GM12878 (cell line): Measurements from ENCODE around the gene HOXC13. TPM values are rescaled to one million over a fixed set of nuclear protein-coding genes. Genes with fewer than 3 reads are reported as not detected.

Experiments used
- ATAC-seq: fragments of 200-7000 bp; cut with Tn5 transposase; 3 replicates; pipeline ENCODE4 v1.9.1; 2020; ENCODE audit warnings: mild to moderate bottlenecking, moderate library complexity
- BruUV-seq: library from RNA; stranded (reverse); fragments of 400-500 nt; replicated peaks from 2 replicates; lab custom pipeline; 2021; lab: Mats Ljungman, UMichigan
- CTCF ChIA-PET: fragments of 300-600 bp; sonication (Branson Sonifier 250); formaldehyde crosslinking; extraction: SDS; loops from one replicate; lab custom pipeline; 2021; ENCODE audit warnings: inconsistent platforms; lab: Yijun Ruan, JAX
- POLR2A ChIA-PET: fragments of 350-600 bp; formaldehyde crosslinking; extraction: SDS; loops from one replicate; lab custom pipeline; 2021; ENCODE audit warnings: inconsistent platforms; lab: Charles Lee
- RAD21 ChIA-PET: fragments of 300-600 bp; sonication (Branson Sonifier 250); formaldehyde crosslinking; loops from one replicate; lab custom pipeline; 2023; ENCODE audit warnings: antibody characterized with exemption; ENCODE audit not compliant: unreplicated experiment; lab: Charles Lee
- SMC1A ChIA-PET: fragments of 300-600 bp; sonication (Branson Sonifier 250); formaldehyde crosslinking; loops from one replicate; lab custom pipeline; 2023; ENCODE audit not compliant: unreplicated experiment, uncharacterized antibody; lab: Charles Lee
- DNase-seq: peaks from one replicate; pipeline ENCODE4 v3.0.0-alpha.2; 2011; ENCODE audit warnings: low read depth, low spot score
- FAIRE-seq: peaks from 3 replicates; lab custom pipeline; 2011; peaks lifted over from hg19 to GRCh38; lab: Jason Lieb, UNC
- H2AFZ ChIP-seq: 2 replicates; pipeline ENCODE4 v1.6.0; 2011; ENCODE audit warnings: low read depth, low read length, control low read depth; ENCODE audit not compliant: control insufficient read depth
- H3K27ac ChIP-seq: 2 replicates; pipeline ENCODE4 v1.5.1; 2011; ENCODE audit warnings: control low read depth; ENCODE audit not compliant: control insufficient read depth, insufficient read depth
- H3K27me3 ChIP-seq, 2 experiments: replicated peaks in 1 of 2; 2 replicates each; pipeline versions ENCODE4 v1.6.0 to v1.6.1; 2011; ENCODE audit warnings: low read length in 1 of 2; ENCODE audit not compliant: control insufficient read depth in 2 of 2, insufficient read depth in 2 of 2
- H3K36me3 ChIP-seq, 2 experiments: 2 replicates each; pipeline ENCODE4 v1.5.1; 2011; ENCODE audit warnings: low read length in 1 of 2; ENCODE audit not compliant: control insufficient read depth in 2 of 2, insufficient read depth in 2 of 2
- H3K4me1 ChIP-seq: 2 replicates; pipeline ENCODE4 v1.6.1; 2011; ENCODE audit warnings: mild to moderate bottlenecking, low read length, moderate library complexity, mixed read lengths; ENCODE audit not compliant: control insufficient read depth, insufficient read depth
- H3K4me2 ChIP-seq: 2 replicates; pipeline ENCODE4 v1.6.0; 2011; ENCODE audit warnings: control low read depth; ENCODE audit not compliant: control insufficient read depth, insufficient read depth
- H3K4me3 ChIP-seq: fragments of 200-600 bp; sonication (generic); 2 replicates; pipeline ENCODE4 v1.5.1; 2016
- H3K79me2 ChIP-seq: 2 replicates; pipeline ENCODE4 v1.6.0; 2011; ENCODE audit warnings: low read length; ENCODE audit not compliant: control insufficient read depth, insufficient read depth
- H3K9ac ChIP-seq: 2 replicates; pipeline ENCODE4 v1.8.0; 2011; ENCODE audit warnings: low read length, control low read depth, mixed read lengths; ENCODE audit not compliant: control insufficient read depth, insufficient read depth
- H3K9me3 ChIP-seq: replicated peaks from 3 replicates; pipeline ENCODE4 v1.5.1; 2011; ENCODE audit warnings: mild to moderate bottlenecking, low read length; ENCODE audit not compliant: control insufficient read depth, insufficient read depth
- H4K20me1 ChIP-seq: 2 replicates; pipeline ENCODE4 v1.6.0; 2011; ENCODE audit not compliant: control insufficient read depth, insufficient read depth
- GABPA ChIP-seq: IDR thresholded peaks from 2 replicates; pipeline ENCODE4 v1.6.1; 2014; ENCODE audit warnings: antibody characterized with exemption, low read depth, mild to moderate bottlenecking, inconsistent platforms
- MTA2 ChIP-seq: fragments of 450-650 bp; IDR thresholded peaks from 2 replicates; pipeline ENCODE4 v1.6.1; 2016; ENCODE audit warnings: low read depth, mild to moderate bottlenecking, moderate library complexity
- RAD51 ChIP-seq: fragments of 450-650 bp; IDR thresholded peaks from 2 replicates; pipeline ENCODE4 v1.6.1; 2016; ENCODE audit warnings: moderate library complexity, mild to moderate bottlenecking, inconsistent platforms
- SIX5 ChIP-seq: IDR thresholded peaks from 2 replicates; pipeline ENCODE4 v1.6.1; 2011; ENCODE audit warnings: mild to moderate bottlenecking, low read depth, low read length, moderate library complexity; ENCODE audit not compliant: severe bottlenecking
- WGBS: methylation state at CpG from one replicate; pipeline ENCODE4 v1.1.6; 2016; ENCODE audit warnings: low lambda C conversion rate; ENCODE audit not compliant: insufficient replicate concordance, insufficient coverage; ENCODE audit errors: missing lambda C conversion rate; 5-methylcytosine and 5-hydroxymethylcytosine counted together
- in situ Hi-C: fragments of 300-500 bp; cut with MboI; formaldehyde crosslinking; loops from 9 replicates; pipeline ENCODE4 v1.14.3; 2018; ENCODE audit warnings: mixed read lengths
- intact Hi-C: fragments of 100-400 bp; cut with micrococcal nuclease; formaldehyde crosslinking; loops from one replicate; pipeline ENCODE4 v1.14.2; 2022; ENCODE audit not compliant: unreplicated experiment
- polyA plus RNA-seq, 11 experiments: library from polyadenylated mRNA; depleted of rRNA in 4 of 11; unstranded in 6 of 11; stranded (reverse) in 5 of 11; fragments of >200 nt; fragmentation: Nextera tagmentation in 4 of 11; fragmentation: Illumina TruSeq in 1 of 11; extraction: Ambion mirVana in 4 of 11; extraction: Trizol in 1 of 11; gene quantifications; 1 replicate in 1 of 11; 2 replicates in 10 of 11; pipeline versions ENCODE4 v1.2.1 to v1.2.3, GENCODE V29; 2011 to 2016; ENCODE audit warnings: inconsistent platforms in 2 of 11, missing spikeins in 2 of 11, low read depth in 1 of 11
- total RNA-seq, 4 experiments: library from RNA; depleted of rRNA in 3 of 4; stranded (reverse); fragments of >200 nt in 3 of 4; fragmentation: Illumina TruSeq in 1 of 4; extraction: Trizol in 1 of 4; gene quantifications; 2 replicates each; pipeline versions ENCODE4 v1.2.1 to v1.2.3, GENCODE V29; 2013 to 2021
- TF ChIP-seq, protein P1 (sequence below): fragments of 450-650 bp; formaldehyde crosslinking; IDR thresholded peaks from 2 replicates; pipeline ENCODE4 v1.4.0; 2020; ENCODE audit warnings: mild to moderate bottlenecking, moderate library complexity

HOXC13 gene
- total and polyA plus RNA-seq, 10 of the 15 experiments (the other 5 are each of a cell fraction or from before 2014, with no cell fraction given) = not detected

DNA sequence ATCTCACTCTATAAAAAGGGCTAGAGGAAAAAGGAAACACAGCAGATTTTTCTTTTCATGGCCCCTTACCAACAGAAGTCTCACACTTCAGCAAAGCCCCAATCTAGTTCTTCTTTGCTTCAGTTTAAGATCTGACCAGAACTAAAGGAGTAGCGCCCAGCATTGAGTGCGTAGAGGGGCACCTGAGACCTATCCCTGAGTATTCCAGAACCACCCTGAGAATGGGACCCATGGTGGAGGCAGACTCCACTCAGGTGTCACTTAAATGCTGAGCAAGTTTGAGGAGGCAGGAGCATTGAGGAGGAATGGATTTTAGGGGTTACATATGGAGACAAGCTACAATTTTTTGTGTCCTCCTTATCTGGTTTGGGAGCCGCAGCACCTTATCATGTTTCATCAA, 32.5 kb downstream of the HOXC13 start:
- H2AFZ ChIP-seq = no peak overlapping the region
- intact Hi-C loops = no loop called here
- no peaks in the 10 kb centered on the region for H3K79me2 ChIP-seq
- no peak for DNase-seq
- no peaks in the 10 kb centered on the region for H3K36me3 ChIP-seq
- POLR2A ChIA-PET = no interaction called here
- peaks cover 32 to 45% of the 10 kb centered on the region in 2 experiments for H3K27me3 ChIP-seq
- no peaks in the 10 kb centered on the region; the same call in 1 of the 2 replicates for H3K4me1 ChIP-seq
- no peak overlapping the region for H3K4me3 ChIP-seq
- CTCF ChIA-PET = interaction anchor here (0.5 kb wide), 1 partner anchor 253 kb away, joined by 3 read pairs; no protein-coding TSS in a partner anchor
- no peaks in the 10 kb centered on the region; the same call in 1 of the 2 replicates for H4K20me1 ChIP-seq
- no peak overlapping the region for H3K27ac ChIP-seq
- no peak for TF ChIP-seq SIX5
- TF ChIP-seq, protein P1, sequence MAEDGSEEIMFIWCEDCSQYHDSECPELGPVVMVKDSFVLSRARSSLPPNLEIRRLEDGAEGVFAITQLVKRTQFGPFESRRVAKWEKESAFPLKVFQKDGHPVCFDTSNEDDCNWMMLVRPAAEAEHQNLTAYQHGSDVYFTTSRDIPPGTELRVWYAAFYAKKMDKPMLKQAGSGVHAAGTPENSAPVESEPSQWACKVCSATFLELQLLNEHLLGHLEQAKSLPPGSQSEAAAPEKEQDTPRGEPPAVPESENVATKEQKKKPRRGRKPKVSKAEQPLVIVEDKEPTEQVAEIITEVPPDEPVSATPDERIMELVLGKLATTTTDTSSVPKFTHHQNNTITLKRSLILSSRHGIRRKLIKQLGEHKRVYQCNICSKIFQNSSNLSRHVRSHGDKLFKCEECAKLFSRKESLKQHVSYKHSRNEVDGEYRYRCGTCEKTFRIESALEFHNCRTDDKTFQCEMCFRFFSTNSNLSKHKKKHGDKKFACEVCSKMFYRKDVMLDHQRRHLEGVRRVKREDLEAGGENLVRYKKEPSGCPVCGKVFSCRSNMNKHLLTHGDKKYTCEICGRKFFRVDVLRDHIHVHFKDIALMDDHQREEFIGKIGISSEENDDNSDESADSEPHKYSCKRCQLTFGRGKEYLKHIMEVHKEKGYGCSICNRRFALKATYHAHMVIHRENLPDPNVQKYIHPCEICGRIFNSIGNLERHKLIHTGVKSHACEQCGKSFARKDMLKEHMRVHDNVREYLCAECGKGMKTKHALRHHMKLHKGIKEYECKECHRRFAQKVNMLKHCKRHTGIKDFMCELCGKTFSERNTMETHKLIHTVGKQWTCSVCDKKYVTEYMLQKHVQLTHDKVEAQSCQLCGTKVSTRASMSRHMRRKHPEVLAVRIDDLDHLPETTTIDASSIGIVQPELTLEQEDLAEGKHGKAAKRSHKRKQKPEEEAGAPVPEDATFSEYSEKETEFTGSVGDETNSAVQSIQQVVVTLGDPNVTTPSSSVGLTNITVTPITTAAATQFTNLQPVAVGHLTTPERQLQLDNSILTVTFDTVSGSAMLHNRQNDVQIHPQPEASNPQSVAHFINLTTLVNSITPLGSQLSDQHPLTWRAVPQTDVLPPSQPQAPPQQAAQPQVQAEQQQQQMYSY (CRISPR knock-in tag) = no peak
- no peak for TF ChIP-seq GABPA
- no peak for TF ChIP-seq MTA2
- no peak for TF ChIP-seq RAD51
- no peaks in the 10 kb centered on the region; the same call in 2 of the 3 replicates for H3K9me3 ChIP-seq
- no peak overlapping the region for H3K4me2 ChIP-seq
- in situ Hi-C loops = no loop called here
- no peak for FAIRE-seq
- SMC1A ChIA-PET = no interaction called here
- H3K9ac ChIP-seq = no peak overlapping the region
- no peak for ATAC-seq
- WGBS = 14% methylated on average over 3 of the region's 3 CpGs
- BruUV-seq = no TSS peak
- RAD21 ChIA-PET = no interaction called here
